NCI-H82 (cell line): ENCODE measurements around the gene DISP2.

Source experiments
- DNase-seq: peaks from one replicate; lab custom pipeline; 2025; lab: John Stamatoyannopoulos, UW

The DISP2 gene

GRCh38 chr15:40325700-40326099, 32.3 kb upstream of the DISP2 start:
- no peak for DNase-seq

GRCh38 chr15:40327457-40327856, 30.6 kb upstream of the DISP2 start:
- DNase-seq = no peak

GRCh38 chr15:40328176-40328575, 29.8 kb upstream of the DISP2 start:
- DNase-seq = no peak

GRCh38 chr15:40328751-40329150, 29.3 kb upstream of the DISP2 start:
- DNase-seq = no peak

GRCh38 chr15:40329804-40330203, 28.2 kb upstream of the DISP2 start:
- DNase-seq = no peak

- no peak for DNase-seq
Measured at GRCh38 chr15:40330368-40330836, 27.6 kb upstream of the DISP2 start.

GRCh38 chr15:40331026-40331425, 27.0 kb upstream of the DISP2 start:
- DNase-seq = no peak

GRCh38 chr15:40331637-40332036, 26.4 kb upstream of the DISP2 start:
- no peak for DNase-seq

GRCh38 chr15:40332113-40332781, 25.8 kb upstream of the DISP2 start:
- no peak for DNase-seq

GRCh38 chr15:40333922-40334492, 24.0 kb upstream of the DISP2 start:
- peak; percentile 84 for DNase-seq

GRCh38 chr15:40334541-40334940, 23.5 kb upstream of the DISP2 start:
- no peak for DNase-seq

- no peak for DNase-seq
Measured at GRCh38 chr15:40334941-40335795, 22.9 kb upstream of the DISP2 start.

- DNase-seq = no peak
Measured at GRCh38 chr15:40335938-40336743, 21.9 kb upstream of the DISP2 start.

- peak; percentile 26 for DNase-seq
Measured at GRCh38 chr15:40336744-40337122, 21.3 kb upstream of the DISP2 start.

GRCh38 chr15:40337597-40337996, 20.4 kb upstream of the DISP2 start:
- DNase-seq = no peak

GRCh38 chr15:40338041-40338657, 19.9 kb upstream of the DISP2 start:
- peak; percentile 90 for DNase-seq

- no peak for DNase-seq
Measured at GRCh38 chr15:40338921-40339620, 18.9 kb upstream of the DISP2 start.

- peak; percentile 61 for DNase-seq
Measured at GRCh38 chr15:40339621-40339945, 18.4 kb upstream of the DISP2 start.

GRCh38 chr15:40340038-40340739, 17.8 kb upstream of the DISP2 start:
- peak; percentile 69 for DNase-seq

GRCh38 chr15:40340740-40341400, 17.1 kb upstream of the DISP2 start, which contains the start of gene CCDC9B:
CCDC9B (minus strand) TSS chr15:40340939; CDS start chr15:40340819, 120 bp downstream.
- DNase-seq = peak; percentile 82
